Measurements from ENCODE around the gene PLPP2. TPM values are rescaled to one million over a fixed set of nuclear protein-coding genes. Genes with fewer than 3 reads are reported as not detected.

PLPP2 gene
- total RNA-seq, 4 donors from 2014 or later: 6.7 to 31.7 (median 22.3) TPM

GRCh38 chr19:279231-279630 is 12.0 kb downstream of the PLPP2 start:
- no peak for DNase-seq
- intact Hi-C loops (cut with DNase I): no loop called here
- WGBS, 2 donors: 88 to 90% methylated on average over 8 of the region's 8 CpGs
- Histone ChIP-seq H3K36me3 (peaks cover 0 to 7% of the 10 kb centered on the region in 2 donors), H3K4me1 (no peaks in the 10 kb centered on the region), H3K27me3 (no peaks in the 10 kb centered on the region), H3K4me3 (replicated peaks in 1 of 3) (no peak overlapping the region), H3K9me3 (no peaks in the 10 kb centered on the region), H3K27ac (no peak overlapping the region)
- TF ChIP-seq, protein P1, sequence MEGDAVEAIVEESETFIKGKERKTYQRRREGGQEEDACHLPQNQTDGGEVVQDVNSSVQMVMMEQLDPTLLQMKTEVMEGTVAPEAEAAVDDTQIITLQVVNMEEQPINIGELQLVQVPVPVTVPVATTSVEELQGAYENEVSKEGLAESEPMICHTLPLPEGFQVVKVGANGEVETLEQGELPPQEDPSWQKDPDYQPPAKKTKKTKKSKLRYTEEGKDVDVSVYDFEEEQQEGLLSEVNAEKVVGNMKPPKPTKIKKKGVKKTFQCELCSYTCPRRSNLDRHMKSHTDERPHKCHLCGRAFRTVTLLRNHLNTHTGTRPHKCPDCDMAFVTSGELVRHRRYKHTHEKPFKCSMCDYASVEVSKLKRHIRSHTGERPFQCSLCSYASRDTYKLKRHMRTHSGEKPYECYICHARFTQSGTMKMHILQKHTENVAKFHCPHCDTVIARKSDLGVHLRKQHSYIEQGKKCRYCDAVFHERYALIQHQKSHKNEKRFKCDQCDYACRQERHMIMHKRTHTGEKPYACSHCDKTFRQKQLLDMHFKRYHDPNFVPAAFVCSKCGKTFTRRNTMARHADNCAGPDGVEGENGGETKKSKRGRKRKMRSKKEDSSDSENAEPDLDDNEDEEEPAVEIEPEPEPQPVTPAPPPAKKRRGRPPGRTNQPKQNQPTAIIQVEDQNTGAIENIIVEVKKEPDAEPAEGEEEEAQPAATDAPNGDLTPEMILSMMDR (IDR thresholded peaks at IDR 0.05): no peak
- TF ChIP-seq POLR2A (IDR thresholded peaks at IDR 0.05): no peak

- no peaks in the 10 kb centered on the region for H3K27me3 ChIP-seq
- WGBS, 2 donors: 38 to 44% methylated on average over 18 to 21 of the region's 21 CpGs
These were observed 13.5 kb downstream of the PLPP2 start for GRCh38 chr19:277581-278165.

DNA sequence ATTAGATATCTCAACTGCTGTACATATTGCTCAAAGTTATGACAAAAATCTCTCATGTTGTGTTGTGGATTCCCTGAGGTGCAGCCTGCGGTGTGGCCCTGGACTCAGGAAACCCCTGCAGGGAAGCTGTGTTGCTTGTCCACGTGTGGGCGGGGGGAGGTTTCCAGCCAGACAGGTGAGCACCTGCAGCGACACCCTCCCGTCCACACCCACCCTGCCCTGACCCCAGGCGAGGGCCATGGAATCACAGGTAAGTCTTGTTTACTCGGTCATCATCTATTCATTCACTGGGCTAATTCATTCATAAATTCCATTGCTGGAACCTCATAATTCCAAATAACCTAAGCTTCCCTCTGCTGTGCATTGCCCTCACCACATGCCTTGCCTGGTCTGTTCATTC is 14.1 kb downstream of the PLPP2 start:
- Histone ChIP-seq H3K9me3 (no peaks in the 10 kb centered on the region), H3K4me3 (replicated peaks in 1 of 3) (no peak overlapping the region), H3K27ac (no peak overlapping the region), H3K36me3 (peaks cover 0 to 7% of the 10 kb centered on the region in 2 donors), H3K4me1 (no peaks in the 10 kb centered on the region), H3K27me3 (no peaks in the 10 kb centered on the region)
- DNase-seq: no peak
- TF ChIP-seq, protein P1 (IDR thresholded peaks at IDR 0.05): no peak
- no peak for TF ChIP-seq POLR2A (IDR thresholded peaks at IDR 0.05)
- WGBS, 2 donors: 66 to 74% methylated on average over 7 of the region's 7 CpGs
- intact Hi-C loops (cut with DNase I): no loop called here

More at GRCh38 chr19:277581-278165, 13.5 kb downstream of the PLPP2 start:
- Histone ChIP-seq H3K36me3 (peaks cover 0 to 7% of the 10 kb centered on the region in 2 donors), H3K4me1 (no peaks in the 10 kb centered on the region), H3K4me3 (replicated peaks in 1 of 3) (no peak overlapping the region), H3K9me3 (no peaks in the 10 kb centered on the region), H3K27ac (no peak overlapping the region)
- TF ChIP-seq, protein P1 (IDR thresholded peaks at IDR 0.05): no peak
- no peak for TF ChIP-seq POLR2A (IDR thresholded peaks at IDR 0.05)
- intact Hi-C loops (cut with DNase I): no loop called here
- no peak for DNase-seq

DNA sequence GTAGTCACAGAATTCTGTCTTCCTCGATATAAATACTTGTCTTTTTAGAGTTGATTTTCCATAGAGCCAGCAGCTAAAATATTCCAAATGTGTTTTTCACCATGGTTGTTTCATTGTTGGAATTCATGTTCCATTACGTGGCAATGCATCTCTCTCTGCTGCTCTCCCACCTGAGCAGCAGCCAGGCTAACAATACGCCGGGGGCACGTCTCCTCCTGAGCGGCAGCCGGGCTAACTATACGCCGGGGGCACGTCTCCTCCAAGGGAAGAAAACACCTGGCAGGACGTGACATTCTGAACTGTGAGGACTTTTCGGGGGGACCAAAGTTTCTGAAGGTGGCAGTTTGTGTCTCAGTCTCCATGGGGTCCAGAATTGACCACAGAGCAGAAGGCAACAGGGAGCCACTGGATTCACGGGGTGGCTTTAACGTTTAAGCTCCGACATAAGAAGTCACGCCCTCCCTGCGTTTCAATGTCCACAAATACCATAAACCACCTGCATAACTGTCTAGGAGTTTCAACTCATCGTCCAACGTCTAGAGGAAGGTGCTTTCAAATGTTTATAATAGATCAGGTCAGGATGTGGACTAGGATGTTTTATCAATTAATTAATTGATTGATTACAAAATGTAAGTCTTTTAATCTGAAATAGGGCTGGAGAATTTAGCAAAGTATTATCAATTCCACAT is 15.1 kb downstream of the PLPP2 start:
- WGBS, 2 donors: 90 to 91% methylated on average over 19 of the region's 19 CpGs
- Histone ChIP-seq H3K27me3 (no peaks in the 10 kb centered on the region), H3K4me3 (replicated peaks in 1 of 3) (no peak overlapping the region), H3K9me3 (no peaks in the 10 kb centered on the region), H3K36me3 (peaks cover 0 to 4% of the 10 kb centered on the region in 2 donors), H3K27ac (no peak overlapping the region), H3K4me1 (no peaks in the 10 kb centered on the region)
- TF ChIP-seq, protein P1 (IDR thresholded peaks at IDR 0.05): no peak
- no peak for TF ChIP-seq POLR2A (IDR thresholded peaks at IDR 0.05)
- DNase-seq: no peak
- intact Hi-C loops (cut with DNase I): no loop called here

DNA sequence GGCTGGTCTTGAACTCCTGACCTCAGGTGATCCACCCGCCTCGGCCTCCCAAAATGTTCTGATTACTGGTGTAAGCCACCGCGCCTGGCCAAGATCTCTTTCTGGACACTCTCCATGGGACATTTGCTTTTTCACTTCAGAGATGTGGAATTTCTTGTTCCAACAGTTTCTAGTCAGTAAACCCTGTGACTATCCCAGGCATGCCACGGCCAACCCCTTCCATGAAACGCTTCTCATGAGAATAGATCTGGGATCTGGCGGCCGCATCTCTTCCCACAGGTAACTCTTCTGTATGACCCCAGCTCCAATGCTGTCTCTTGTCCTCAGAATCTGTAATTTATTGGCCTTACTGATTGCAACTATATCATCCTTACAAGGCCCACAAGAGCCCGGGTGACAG is 16.2 kb downstream of the PLPP2 start:
- H3K9me3 ChIP-seq: no peaks in the 10 kb centered on the region
- intact Hi-C loops (cut with DNase I): no loop called here
- no peaks in the 10 kb centered on the region for H3K36me3 ChIP-seq
- DNase-seq: no peak
- no peak overlapping the region for H3K4me3 ChIP-seq (replicated peaks in 1 of 3)
- 91 to 94% methylated on average over 9 of the region's 9 CpGs for WGBS, 2 donors
- TF ChIP-seq, protein P1 (IDR thresholded peaks at IDR 0.05): no peak
- TF ChIP-seq POLR2A (IDR thresholded peaks at IDR 0.05): no peak
- H3K27me3 ChIP-seq: no peaks in the 10 kb centered on the region
- no peaks in the 10 kb centered on the region for H3K4me1 ChIP-seq
- no peak overlapping the region for H3K27ac ChIP-seq
